MM.1S (cell line): ENCODE results near the gene GVQW3.

Experiments used
- DNase-seq: peaks from one replicate; pipeline ENCODE4 v3.0.0-alpha.2; 2015
- H2AFZ ChIP-seq: fragments of 300-600 bp; sonication (generic); 2 replicates; pipeline ENCODE4 v1.6.0; 2016; ENCODE audit warnings: antibody characterized with exemption, low read length
- H3F3A ChIP-seq: fragments of 300-600 bp; sonication (generic); 2 replicates; pipeline ENCODE4 v1.6.1; 2016; ENCODE audit warnings: mild to moderate bottlenecking, antibody characterized with exemption, low read length, moderate library complexity, mixed read lengths; ENCODE audit not compliant: insufficient read depth
- H3K27ac ChIP-seq: fragments of 300-600 bp; sonication (generic); 2 replicates; pipeline ENCODE4 v1.5.1; 2016; ENCODE audit warnings: mild to moderate bottlenecking, low read length
- H3K27me3 ChIP-seq: fragments of 300-600 bp; sonication (generic); replicated peaks from 2 replicates; pipeline ENCODE4 v1.6.0; 2016; ENCODE audit warnings: low read length; ENCODE audit not compliant: insufficient read depth
- H3K36me3 ChIP-seq: fragments of 300-600 bp; sonication (generic); replicated peaks from 2 replicates; pipeline ENCODE4 v1.6.1; 2016; ENCODE audit warnings: mild to moderate bottlenecking, low read length, mixed read lengths; ENCODE audit not compliant: insufficient read depth
- H3K4me1 ChIP-seq: fragments of 300-600 bp; sonication (generic); 2 replicates; pipeline ENCODE4 v1.6.1; 2016; ENCODE audit warnings: low read length, mixed read lengths
- H3K4me2 ChIP-seq: fragments of 300-600 bp; sonication (generic); 2 replicates; pipeline ENCODE4 v1.6.0; 2016; ENCODE audit warnings: low read depth, low read length
- H3K4me3 ChIP-seq: fragments of 300-600 bp; sonication (generic); 2 replicates; pipeline ENCODE4 v1.5.1; 2016; ENCODE audit warnings: low read length, mixed read lengths
- H3K79me2 ChIP-seq: fragments of 300-600 bp; sonication (generic); 2 replicates; pipeline ENCODE4 v1.6.1; 2016; ENCODE audit warnings: mixed run types, low read length, mixed read lengths
- H3K9ac ChIP-seq: fragments of 300-600 bp; sonication (generic); 2 replicates; pipeline ENCODE4 v1.6.1; 2016; ENCODE audit warnings: low read length, mixed read lengths
- H3K9me2 ChIP-seq: fragments of 300-600 bp; sonication (generic); replicated peaks from 2 replicates; pipeline ENCODE4 v1.6.1; 2016; ENCODE audit warnings: mild to moderate bottlenecking, low read length, mixed read lengths; ENCODE audit not compliant: insufficient read depth
- H3K9me3 ChIP-seq: fragments of 300-600 bp; sonication (generic); replicated peaks from 2 replicates; pipeline ENCODE4 v1.6.1; 2016; ENCODE audit warnings: mild to moderate bottlenecking, low read length, mixed read lengths; ENCODE audit not compliant: insufficient read depth
- H4K20me1 ChIP-seq: fragments of 300-600 bp; sonication (generic); 2 replicates; pipeline ENCODE4 v1.6.1; 2016; ENCODE audit warnings: mild to moderate bottlenecking, low read length, moderate library complexity, mixed read lengths; ENCODE audit not compliant: insufficient read depth
- EZH2 ChIP-seq: fragments of 300-600 bp; sonication (generic); optimal IDR thresholded peaks from 2 replicates; pipeline ENCODE3; 2017; ENCODE audit warnings: low read depth, mild to moderate bottlenecking, antibody characterized with exemption, low read length, mixed read lengths
- EZH2phosphoT487 ChIP-seq: fragments of 300-600 bp; sonication (generic); IDR thresholded peaks from 2 replicates; pipeline ENCODE4 v1.6.1; 2018; ENCODE audit warnings: antibody characterized with exemption, low read length
- TF ChIP-seq, protein P1 (sequence below): fragments of 300-600 bp; sonication (generic); IDR thresholded peaks from 2 replicates; pipeline ENCODE4 v1.5.1; 2016; ENCODE audit warnings: antibody characterized with exemption, low read length, mixed read lengths

Gene GVQW3

DNA sequence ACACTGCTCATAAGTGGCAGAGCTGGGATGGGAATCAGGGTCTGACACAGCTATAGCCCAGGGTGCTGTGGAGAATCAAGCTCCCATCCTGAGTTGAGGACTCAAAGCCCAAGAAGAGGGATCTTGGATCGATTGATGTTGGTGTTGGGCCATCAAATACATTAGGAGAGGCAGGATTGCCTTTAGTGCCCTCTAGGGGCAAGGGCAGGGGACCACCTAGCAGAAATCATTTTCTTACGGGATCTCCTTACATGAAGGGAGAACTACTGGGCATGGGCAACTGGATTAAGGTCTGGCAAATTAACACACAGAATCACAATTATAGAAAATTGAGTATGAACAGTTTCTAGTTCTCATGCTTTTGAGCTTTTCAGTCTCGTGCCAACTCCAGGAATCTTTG, 38.8 kb downstream of the GVQW3 start:
- H3K9me2 ChIP-seq = no peaks in the 10 kb centered on the region
- no peaks in the 10 kb centered on the region for H3K36me3 ChIP-seq
- no peaks in the 10 kb centered on the region for H4K20me1 ChIP-seq
- H3K79me2 ChIP-seq = no peaks in the 10 kb centered on the region
- H3F3A ChIP-seq = no peaks in the 10 kb centered on the region
- H3K27me3 ChIP-seq = no peaks in the 10 kb centered on the region
- no peak overlapping the region for H2AFZ ChIP-seq
- no peak overlapping the region for H3K4me2 ChIP-seq
- no peak overlapping the region for H3K4me3 ChIP-seq
- H3K27ac ChIP-seq = no peak overlapping the region
- TF ChIP-seq EZH2 = no peak
- TF ChIP-seq, protein P1, sequence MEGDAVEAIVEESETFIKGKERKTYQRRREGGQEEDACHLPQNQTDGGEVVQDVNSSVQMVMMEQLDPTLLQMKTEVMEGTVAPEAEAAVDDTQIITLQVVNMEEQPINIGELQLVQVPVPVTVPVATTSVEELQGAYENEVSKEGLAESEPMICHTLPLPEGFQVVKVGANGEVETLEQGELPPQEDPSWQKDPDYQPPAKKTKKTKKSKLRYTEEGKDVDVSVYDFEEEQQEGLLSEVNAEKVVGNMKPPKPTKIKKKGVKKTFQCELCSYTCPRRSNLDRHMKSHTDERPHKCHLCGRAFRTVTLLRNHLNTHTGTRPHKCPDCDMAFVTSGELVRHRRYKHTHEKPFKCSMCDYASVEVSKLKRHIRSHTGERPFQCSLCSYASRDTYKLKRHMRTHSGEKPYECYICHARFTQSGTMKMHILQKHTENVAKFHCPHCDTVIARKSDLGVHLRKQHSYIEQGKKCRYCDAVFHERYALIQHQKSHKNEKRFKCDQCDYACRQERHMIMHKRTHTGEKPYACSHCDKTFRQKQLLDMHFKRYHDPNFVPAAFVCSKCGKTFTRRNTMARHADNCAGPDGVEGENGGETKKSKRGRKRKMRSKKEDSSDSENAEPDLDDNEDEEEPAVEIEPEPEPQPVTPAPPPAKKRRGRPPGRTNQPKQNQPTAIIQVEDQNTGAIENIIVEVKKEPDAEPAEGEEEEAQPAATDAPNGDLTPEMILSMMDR = peak; percentile 58
- TF ChIP-seq EZH2phosphoT487 = no peak
- H3K9ac ChIP-seq = no peak overlapping the region
- no peaks in the 10 kb centered on the region for H3K9me3 ChIP-seq
- peaks cover 12% of the 10 kb centered on the region for H3K4me1 ChIP-seq
- DNase-seq = no peak

DNA sequence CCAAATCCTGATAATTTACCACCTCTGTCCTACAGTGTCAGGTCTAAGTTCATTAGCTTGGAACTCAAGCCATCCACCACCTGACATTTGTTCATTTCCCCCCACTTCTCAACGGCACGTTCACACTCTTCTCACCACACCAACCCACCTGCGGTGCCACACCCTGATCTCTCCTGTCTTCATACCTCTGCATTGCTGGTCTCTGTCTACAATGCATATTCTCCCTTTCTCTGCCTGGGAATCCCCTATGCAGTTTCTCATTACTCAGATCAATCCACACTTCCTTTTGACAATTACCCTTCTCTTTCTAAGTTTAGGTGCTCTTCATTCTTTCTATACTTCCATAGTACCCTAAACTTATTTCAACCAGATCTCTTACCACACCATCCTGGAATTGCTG, 43.3 kb downstream of the GVQW3 start:
- TF ChIP-seq EZH2phosphoT487 = no peak
- TF ChIP-seq, protein P1 = no peak
- TF ChIP-seq EZH2 = no peak
- Histone ChIP-seq H3K4me3 (peak overlapping the region; percentile 1; the same call in 1 of the 2 replicates), H3K9me3 (no peaks in the 10 kb centered on the region), H3K9me2 (no peaks in the 10 kb centered on the region), H2AFZ (peak overlapping the region; percentile 40; the same call in 1 of the 2 replicates), H3F3A (no peaks in the 10 kb centered on the region), H3K36me3 (no peaks in the 10 kb centered on the region), H3K27me3 (no peaks in the 10 kb centered on the region), H3K4me2 (peak overlapping the region; percentile 31), H3K27ac (peak overlapping the region; percentile 9; the same call in 1 of the 2 replicates), H4K20me1 (no peaks in the 10 kb centered on the region), H3K79me2 (no peaks in the 10 kb centered on the region), H3K4me1 (peaks cover 17% of the 10 kb centered on the region), H3K9ac (no peak overlapping the region)
- peak; percentile 72 for DNase-seq

DNA sequence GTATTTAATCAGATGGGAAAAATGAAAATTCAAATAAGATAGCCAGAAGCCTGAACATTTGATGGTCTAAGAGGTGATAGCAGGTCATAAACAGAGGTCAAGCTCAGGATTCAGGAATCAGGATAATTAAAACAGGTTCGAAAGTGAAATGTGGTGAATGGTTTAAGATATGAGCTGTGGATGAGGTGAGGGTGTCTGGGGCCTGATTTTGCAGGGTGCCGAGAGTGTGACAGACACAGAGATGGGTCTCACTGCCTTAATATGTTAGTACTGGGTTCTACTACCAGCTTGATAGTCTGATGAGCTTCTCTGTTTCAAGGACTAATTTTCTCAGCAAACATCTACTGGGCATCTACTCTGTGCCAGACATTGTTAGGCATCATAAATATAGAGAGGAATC, 43.8 kb downstream of the GVQW3 start:
- Histone ChIP-seq H3K4me1 (peaks cover 17% of the 10 kb centered on the region), H3K27ac (peak overlapping the region; percentile 9; the same call in 1 of the 2 replicates), H3F3A (no peaks in the 10 kb centered on the region), H3K9ac (no peak overlapping the region), H2AFZ (peak overlapping the region; percentile 40; the same call in 1 of the 2 replicates), H3K27me3 (no peaks in the 10 kb centered on the region), H4K20me1 (no peaks in the 10 kb centered on the region), H3K36me3 (no peaks in the 10 kb centered on the region), H3K4me2 (peak overlapping the region; percentile 31), H3K9me2 (no peaks in the 10 kb centered on the region), H3K4me3 (peak overlapping the region; percentile 1; the same call in 1 of the 2 replicates), H3K9me3 (no peaks in the 10 kb centered on the region), H3K79me2 (no peaks in the 10 kb centered on the region)
- DNase-seq = peak; percentile 21
- TF ChIP-seq EZH2phosphoT487 (no peak), EZH2 (no peak)
- TF ChIP-seq, protein P1 = no peak
